GM18511 (cell line): ENCODE measurements around the gene CFAP46.
"Not testable (repeated sequence)": the region's sequence is repeated elsewhere in the genome, so short reads cannot be mapped to it uniquely, and the experiment has no call there.

Experiments
- ATAC-seq: cut with Tn5 transposase; IDR thresholded peaks from one replicate; pipeline ENCODE4 v1.9.1; 2021; ENCODE audit warnings: mild to moderate bottlenecking, moderate library complexity; ENCODE audit not compliant: unreplicated experiment

The CFAP46 gene

DNA sequence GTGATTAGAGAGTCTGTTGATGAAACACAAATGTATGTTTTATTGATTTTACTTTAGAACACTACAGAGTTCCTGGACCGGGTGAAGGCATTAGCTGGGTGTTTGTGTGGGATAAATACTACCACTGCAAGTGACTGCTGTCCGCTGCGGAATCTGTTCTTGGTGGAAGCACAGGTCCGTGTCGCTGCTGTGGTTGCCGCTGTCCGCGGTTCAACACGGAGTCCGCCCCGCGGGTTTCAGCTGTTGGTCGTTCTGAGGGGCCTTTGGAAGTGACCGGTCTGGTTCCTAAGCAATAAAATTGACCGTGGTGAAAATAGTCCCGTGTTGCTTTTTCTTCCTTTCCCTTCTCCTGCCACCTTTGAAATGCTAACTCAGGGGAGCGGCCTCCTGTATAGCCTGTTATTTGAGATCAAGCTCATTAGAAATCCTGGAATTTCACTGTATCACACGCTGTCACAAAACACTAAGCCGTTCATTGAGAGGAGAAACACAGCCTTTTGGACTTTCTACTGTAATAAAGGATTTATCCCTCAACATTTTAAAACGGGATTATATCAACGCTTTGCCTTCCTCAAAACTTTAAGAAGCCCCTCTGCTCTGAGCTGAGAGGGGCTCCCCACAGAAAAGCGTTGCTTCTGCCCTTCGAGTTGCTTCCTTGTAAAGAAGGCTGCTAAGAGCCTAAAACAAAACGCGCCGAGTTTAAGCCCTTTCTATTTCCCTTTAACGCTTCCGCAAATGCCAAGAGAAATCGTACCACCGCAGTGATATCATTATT, 159.0 kb downstream of the CFAP46 start:
- no peak for ATAC-seq

DNA sequence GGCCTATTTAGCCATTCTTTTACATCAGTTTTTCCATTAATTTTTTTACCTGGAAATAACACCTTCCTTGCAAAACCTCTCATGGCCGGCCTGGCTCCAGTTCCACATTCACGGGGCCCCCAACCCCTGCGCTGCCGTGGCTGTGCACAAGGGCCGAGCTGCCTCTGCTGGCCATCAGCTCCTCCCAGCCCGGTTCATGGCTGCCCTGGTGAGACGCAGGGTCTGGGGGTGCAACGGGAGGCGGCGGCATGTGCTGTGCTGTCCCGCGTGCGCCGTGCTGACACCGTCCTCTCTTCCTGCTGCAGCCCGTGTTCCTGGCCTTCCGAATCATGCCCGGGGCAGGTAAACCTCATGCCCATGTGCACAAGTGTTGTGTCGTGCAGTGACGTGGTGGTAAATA, 160.8 kb downstream of the CFAP46 start:
- ATAC-seq, result no peak

DNA sequence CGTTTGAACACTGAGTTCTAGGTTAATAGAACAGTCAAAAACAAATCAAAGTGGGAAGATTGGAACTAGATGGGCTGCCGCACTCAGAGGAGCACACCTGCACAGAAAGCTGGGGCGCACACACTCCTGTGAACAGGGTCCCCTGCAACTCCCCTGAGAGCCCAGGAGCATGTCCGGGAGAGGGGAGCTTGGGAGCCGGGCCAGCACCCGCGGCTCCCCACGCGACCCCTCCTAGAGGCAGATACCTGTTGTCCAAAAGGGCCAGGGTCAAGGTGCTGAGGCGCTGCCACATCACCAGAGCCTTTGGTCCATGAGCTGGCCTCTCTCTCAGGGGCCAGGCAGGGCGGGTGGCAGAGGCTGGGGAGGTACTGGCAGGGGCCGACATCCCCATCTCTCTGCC, 162.0 kb downstream of the CFAP46 start:
- no peak for ATAC-seq

DNA sequence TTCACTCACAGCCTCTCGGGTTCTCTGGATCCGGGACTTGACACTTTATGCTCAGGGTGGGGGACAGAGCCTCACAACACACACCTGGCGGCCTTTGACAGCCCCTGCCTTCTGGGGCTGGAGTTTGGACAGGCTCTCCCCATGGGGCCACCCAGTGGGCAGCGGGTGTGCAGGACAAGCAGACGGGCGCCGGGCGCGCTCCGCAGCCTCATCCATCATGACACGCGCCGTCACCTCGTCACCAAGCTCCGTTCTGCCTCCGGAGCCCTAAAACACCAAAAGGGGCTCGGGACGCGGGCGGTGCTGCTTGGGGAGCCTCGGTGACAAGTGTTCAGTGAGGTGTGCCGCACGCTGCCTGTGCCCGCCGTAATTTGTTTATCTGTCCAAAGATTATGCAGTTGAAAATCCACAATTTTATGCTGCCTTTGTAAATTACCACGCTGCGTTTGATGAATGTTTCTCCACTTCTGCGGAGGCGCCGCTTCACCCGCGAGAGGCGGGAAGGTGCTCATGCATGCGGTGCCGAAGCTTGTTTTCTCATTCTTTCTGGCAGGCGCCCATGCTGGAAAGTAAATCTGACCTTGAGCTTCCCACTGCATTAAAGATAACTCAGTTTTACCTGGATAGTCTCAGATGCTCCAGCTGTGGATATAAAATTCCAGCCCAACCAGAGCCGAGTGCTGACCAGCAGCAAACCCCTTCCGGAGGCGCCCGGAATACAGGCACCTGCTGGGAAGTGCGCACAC, 162.6 kb downstream of the CFAP46 start:
- ATAC-seq, result no peak

DNA sequence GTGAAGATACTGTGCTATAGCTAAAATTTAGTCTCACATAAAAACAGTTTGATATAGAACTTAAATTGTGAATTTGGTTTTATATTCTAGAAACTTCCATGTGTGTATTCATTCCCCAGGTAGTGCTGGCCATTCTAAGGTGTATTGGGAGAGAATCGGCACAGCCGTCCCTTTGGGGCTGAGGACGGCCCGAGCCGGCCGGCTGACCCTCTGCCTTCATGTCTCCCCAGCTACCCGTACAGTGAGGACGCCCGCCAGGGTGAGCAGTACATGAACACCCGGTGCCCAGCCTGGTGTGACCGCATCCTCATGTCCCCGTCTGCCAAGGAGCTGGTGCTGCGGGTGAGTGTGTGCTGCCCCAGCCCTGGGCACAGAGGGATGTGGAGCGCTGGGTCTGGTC, 164.9 kb downstream of the CFAP46 start:
- ATAC-seq, result no peak

DNA sequence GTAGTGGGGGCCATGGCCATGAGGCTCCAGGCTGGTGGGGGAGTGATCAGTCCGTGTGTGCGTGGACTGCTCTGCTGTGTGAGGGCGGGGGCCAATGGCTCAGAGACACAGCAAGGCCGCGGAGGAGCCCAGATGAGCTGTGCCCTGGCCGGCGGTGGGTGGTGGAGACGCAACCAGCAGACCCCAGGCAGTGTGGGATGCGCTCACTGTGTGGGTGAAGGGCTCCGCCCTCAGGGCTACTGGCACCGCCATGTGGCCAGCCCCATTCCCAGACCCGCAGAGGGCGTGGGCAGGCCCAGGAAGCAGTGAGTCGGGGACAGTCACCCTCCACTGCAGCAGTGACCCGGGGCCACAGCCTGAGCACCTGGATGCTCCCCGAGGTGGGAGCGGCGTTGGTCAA, 165.5 kb downstream of the CFAP46 start:
- ATAC-seq, result no peak

DNA sequence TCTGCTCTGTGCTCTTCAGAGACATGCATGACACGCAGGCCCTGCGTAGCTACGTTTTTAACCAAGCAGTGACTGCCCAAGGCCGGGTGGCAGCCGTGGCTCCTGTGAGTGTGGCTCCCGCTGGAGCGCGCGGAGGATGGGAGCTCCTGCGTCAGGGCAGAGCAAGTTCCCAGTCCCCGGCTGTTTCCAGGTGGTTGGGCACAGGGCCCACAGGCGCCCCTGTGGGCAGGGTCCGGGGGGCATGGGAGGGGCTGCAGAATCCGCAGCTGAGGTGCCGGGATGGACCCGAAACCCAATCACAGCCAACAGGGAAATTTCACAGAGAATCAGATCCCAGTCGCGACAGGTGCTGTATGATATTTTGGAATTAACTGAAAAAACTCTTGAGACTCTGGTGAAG, 166.2 kb downstream of the CFAP46 start:
- ATAC-seq, result no peak

DNA sequence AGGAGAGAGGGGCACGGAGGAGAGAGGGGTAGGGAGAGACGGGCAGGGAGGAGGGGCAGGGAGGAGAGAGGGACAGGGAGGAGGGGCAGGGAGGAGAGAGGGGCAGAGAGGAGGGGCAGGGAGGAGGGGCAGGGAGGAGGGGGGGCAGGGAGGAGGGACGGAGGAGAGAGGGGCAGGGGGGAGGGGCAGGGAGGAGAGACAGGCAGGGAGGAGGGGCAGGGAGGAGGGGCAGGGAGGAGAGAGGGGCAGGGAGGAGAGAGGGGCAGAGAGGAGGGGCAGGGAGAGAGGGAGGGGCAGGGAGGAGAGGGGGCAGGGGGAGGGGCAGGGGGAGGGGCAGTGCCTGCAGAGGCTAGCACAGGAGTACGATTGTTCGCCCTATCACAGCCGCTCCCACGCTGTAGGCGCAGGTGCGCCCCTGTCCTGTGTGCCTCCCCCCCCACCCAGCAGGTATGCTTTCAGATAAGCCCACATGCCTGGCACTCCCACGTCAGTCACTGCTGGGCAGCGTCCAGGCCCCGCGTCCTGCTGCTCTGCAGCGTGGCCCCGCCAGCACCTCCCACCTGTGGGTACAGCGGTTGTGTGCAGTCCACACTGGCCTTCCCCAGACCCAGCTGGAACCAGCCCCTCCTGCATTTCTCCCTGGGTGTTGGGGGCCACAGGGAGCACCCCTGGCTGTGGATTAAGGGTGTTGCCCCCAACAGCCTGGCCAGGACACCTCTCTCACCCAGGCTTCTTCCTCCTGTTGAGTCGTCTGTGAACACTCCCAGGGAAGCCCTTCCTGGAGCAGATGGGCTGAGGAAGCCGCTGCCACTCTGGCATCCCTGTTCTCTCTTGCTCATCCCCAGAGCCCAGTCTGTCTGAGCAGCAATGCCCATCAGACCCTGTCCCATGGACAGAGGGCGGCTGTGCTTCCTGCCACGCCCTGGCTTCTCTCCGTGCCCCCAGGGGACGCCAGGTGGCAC, 167.2 kb downstream of the CFAP46 start:
- ATAC-seq, result no peak

DNA sequence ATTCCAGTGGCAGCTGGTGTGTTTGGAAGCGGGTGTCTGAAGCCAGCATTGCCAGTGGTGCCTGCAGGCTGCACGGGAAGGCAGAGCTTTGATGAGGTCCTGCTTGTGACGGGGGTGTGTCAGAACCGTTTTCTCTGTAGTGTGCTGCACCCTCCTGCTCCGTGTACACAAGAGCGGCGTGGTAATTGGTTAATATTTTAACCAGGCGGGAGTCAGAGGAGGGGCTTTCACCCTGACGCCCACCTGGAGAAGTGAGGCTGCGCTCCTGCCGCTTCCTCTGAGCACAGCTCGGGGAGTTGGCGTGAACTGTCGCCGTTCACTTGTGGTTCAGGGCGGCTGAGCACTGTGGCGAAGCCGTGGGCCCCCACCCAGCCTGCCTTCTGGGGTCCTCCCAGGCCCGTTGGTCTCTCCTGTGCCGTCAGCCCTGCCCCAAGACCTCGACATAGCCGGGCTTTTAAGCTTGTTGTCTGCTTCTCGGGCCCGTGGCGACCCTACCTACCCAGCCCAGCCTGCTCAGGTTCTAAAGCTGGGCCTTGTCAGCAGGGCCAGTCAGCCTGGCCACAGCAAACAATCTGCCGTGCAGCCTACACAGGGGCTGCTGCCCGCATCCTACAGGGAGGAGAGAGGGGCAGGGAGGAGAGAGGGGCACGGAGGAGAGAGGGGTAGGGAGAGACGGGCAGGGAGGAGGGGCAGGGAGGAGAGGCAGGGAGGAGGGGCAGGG, 168.0 kb downstream of the CFAP46 start:
- no peak for ATAC-seq

DNA sequence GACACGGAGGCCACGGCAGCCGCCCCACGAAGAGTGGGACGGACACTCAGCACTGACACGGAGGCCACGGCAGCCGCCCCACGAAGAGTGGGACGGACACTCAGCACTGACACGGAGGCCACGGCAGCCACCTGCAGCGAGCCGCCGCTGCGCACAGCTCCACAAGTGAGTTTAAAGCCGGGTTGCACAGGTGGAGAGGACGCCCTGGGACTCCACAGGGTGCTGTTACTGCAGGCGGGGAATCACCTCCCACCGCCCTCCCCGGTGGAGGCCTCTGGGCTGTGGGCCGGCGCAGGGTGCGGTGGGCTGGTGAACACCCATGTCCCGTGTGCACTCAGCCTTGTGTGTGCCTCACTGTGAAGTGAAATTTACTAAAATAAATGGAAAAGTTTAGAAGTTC, 169.6 kb downstream of the CFAP46 start:
- not testable (repeated sequence) for ATAC-seq

DNA sequence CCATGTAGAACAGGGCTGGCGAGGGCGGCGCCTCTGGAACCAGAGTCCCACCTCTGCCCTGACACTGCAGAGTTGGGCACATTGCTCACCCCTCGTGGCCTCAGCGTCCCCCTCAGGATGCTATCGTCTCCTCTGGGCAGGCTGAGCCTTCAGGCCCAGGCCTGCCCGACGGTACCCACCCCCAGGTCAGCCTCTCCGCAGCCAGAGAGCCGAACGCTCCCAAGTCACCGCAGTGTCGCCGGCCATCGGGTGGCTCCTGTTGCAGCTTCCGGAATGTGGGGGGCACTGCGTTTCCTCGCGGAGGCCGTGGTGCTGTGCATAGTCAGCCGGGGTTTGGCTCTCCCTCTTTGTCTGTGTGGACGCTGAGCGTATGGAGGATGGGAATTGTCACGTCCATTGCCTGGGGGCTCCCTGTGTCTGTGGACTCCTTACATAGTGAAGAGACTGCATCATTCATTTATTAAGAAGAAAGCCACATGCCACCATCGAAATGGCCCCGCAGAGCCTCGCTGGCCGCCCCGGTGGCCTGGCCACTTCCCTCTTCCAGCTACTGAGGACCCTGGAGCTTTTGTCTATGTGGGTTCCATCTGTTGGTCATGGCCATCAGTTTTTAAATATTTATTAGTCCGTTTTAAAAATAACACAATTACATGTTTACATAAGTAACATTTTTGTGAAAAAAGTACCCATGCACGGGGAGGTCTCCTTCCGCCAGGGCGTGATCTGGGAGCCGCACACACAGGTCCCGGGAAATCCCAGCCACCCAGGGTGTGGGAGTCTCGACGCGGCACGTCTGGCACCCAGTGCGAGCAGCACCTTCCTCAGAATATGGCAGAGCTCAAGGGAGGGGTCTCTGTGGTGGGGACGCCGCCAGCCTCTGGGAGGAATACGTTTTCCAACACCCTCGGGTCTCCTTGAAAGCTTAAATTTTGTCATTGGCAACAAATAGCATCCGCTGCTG, 172.0 kb downstream of the CFAP46 start:
- no peak for ATAC-seq

DNA sequence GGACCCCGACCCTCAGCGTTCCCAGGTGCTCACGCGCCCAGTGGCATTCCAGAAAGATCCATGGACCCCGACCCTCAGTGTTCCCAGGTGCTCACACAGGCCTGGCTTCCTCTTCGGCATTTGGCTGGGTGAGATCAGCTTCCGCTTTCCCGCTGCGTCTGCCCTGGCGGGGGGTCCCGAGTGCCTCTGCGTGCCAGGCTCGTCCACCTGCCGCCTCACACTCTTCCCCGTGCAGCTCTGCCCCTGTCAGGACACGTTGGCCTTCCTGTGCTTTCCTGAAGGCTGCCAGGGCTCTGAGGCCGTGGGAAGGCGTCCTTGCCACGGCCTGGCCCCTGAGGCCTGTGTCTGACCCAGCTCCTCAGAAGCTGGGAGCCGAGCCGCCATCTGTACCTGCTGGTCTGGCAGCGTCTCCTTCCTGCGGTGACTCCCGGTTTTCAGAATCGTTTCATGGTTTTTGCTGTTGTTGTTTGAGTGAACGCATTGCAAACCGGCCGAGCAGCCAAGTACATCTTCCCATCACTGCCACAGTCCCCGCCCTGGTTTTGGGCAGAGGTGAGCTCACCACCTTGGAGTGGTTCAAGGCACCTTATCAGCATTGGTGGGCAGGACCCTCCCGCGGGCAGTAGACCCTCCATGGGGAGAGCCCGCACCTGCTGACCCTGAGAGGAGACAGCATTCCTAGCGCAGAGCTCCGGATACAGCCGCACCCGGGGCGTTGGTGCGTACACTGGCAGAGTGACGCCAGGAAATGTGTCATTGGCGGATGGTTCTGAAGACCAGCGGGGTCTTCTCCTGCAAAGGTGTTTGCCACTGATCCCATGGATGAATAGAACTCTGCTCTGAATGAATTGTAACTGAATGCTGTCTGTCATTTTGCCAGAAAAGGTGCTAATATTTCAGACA, 173.8 kb downstream of the CFAP46 start:
- ATAC-seq, result no peak

DNA sequence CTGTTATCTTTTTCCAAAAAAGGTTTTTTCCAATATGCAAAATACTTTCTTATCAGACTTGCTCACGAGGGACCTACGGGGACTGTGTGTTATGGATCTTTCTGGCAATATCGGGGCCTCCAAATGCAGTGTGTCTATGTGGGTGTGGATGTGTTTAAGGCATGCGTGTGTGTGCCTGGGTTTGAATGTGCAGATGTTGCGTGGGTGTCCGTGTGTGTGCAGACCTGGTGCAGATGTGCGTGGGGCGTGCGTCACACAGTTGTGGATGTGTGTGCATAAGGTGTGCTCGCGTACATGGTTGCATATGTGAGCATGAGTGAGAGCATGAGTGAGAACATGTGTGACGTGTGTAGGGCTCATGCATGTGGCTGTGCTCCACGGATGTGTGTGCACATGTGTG, 176.1 kb downstream of the CFAP46 start:
- no peak for ATAC-seq

DNA sequence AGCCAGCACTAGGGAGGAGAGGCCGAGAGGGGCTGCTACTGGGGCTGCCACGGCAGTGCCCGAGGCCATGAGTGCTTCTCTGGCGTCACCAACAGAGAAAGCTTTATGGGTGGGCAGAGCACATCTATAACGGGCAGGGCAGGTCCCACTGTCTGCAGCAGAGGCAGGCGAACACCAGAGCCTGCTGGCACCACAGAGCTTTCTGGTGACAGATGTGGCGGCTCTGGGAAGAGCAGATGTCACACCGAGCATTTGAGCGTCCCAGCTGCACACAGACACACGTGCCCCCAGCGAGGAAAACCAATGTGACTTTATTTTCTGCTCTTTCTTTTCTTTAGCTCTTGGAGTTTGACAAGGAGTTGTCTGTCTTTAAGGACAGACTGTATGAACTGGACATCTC, 176.9 kb downstream of the CFAP46 start:
- no peak for ATAC-seq

DNA sequence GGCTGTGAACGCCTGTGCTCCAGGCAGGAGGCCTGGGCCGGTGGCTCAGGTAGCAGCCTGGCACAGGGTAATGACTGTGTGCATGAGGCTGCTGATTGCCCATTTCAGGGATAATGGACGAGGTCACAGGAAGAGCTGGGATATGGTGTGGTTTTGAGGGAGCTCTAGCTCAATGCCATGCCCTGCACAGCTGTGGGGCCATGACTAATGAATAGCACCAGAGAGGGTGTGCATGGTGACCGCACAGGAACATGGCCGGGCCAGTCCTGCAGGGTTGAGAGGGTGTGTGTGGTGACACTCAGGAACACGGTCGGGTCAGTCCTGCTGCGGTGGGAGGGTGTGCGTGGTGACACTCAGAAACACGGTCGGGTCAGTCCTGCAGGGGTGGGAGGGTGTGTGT, 178.3 kb downstream of the CFAP46 start:
- ATAC-seq, result no peak

DNA sequence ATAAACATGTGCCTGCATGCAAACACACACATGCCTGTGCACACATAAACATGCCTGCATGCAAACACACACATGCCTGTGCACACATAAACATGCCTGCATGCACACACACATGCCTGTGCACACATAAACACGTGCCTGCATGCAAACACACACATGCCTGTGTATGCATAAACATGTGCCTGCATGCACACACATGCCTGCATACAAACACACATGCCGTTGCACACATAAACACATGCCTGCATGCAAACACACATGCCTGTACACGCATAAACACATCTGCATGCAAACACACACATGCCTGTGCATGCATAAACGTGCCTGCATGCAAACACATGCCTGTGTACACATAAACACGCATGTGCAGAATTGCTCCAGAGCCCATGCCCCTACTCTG, 178.8 kb downstream of the CFAP46 start:
- no peak for ATAC-seq

DNA sequence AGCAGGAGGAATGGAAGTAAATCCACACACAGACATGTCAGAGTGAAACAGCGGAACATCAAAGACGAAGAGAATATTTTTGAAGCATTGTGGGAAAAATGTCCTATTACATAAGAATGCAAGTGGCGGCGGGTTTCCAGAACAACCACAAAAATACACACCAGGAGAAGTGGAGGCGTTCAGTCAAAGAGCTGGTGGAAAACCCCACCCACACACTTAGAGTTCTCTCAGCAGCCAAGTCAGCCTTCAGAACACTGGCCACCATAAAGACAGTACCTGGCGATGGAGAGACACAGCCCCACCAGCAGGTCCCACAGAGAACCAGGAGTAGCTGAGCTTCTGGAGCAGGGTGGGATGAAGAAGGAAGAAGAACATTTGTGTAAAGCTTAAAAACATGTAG, 180.1 kb downstream of the CFAP46 start:
- ATAC-seq, result no peak

DNA sequence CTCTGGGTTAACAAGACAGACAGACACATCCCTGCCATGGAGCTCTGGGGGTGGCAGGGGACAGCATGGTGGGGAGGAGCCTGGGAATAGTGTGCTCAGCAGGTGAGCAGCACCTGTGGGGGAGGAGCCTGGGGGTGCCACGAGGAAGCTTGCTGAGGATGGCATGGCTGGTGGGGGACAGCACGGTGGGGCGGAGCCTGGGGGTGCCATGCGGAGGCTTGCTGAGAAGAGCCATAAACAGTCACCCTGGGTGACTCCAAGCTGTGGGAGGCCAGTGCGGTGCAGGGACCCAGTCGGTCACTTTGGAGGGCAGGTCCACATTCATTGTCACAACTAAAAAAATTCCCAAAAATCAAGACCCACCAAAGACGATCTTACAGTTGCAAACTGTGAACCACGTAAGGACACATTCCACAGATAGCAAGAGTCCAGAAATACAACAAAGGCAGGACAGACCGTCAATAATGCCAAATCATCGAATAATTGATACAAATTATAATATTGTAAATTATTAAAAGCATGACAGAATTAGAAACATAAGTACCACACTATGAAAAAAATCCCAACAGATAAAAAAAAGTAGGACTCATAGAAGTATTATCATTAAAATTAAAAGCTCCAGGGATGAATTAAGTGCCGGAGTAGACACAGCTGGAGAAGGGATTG, 180.8 kb downstream of the CFAP46 start:
- ATAC-seq, result no peak
